ENCODE data around the gene MRPL1. TPM values are rescaled to one million over a fixed set of nuclear protein-coding genes. Genes with fewer than 3 reads are reported as not detected.
A peak's percentile ranks its signal among the peaks of the same experiment; 100 is the strongest.

Gene MRPL1
- total RNA-seq, 6 experiments from 2014 or later: 12.8 to 26.0 (median 17.8) TPM

DNA sequence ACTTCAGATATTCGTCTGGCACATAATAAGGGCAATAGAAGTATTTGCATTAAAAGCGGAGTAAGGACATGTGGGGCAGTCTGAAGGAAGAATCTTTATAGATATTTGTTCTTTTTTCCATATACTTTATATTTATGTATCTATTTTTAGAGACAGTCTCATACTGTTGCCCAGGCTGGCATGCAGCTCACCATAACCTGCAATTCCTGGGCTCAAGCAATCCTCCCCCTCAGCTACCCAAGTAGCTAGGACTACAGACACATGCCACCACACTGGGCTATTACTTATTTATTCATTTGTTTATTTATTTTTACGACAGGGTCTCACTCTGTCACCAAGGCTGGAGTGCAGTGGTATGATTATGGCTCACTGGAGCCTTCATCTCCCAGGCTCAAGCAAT is 16.7 kb upstream of the MRPL1 start:
- intact Hi-C loops (cut with DNase I): no loop called here
- H3K4me3 ChIP-seq: no peak overlapping the region
- 81% methylated on average over 3 of the region's 3 CpGs for WGBS (ENCODE audit: insufficient coverage, low coverage, low lambda C conversion rate, missing lambda C conversion rate)
- H3K4me1 ChIP-seq: no peaks in the 10 kb centered on the region
- H3K9me3 ChIP-seq: no peaks in the 10 kb centered on the region
- no peaks in the 10 kb centered on the region for H3K27me3 ChIP-seq
- DNase-seq: no peak
- no peak for ATAC-seq
- TF ChIP-seq CTCF (IDR thresholded peaks at IDR 0.05) (no peak), POLR2A (IDR thresholded peaks at IDR 0.05) (no peak)
- no peaks in the 10 kb centered on the region for H3K36me3 ChIP-seq
- H3K27ac ChIP-seq: no peak overlapping the region

DNA sequence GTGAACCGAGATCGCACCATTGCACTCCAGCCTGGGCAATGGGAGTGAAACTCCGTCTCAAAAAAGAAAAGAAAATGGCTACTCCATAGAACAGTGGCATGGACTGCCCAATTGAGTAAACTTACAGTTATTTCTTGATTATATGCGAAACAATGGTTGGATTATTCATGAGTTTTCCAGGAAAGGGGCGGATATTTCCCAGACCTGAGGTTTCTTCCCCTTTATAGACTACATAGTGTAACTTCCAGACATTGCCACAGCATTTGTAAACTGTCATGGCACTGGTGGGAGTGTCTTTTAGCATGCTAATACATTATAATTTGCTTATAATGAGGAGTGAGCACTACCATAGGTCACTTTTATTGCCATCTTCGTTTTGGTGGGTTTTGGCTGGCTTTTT is 14.1 kb upstream of the MRPL1 start:
- WGBS (ENCODE audit: insufficient coverage, low coverage, low lambda C conversion rate, missing lambda C conversion rate): 87% methylated on average over 4 of the region's 6 CpGs
- DNase-seq: no peak
- no peak overlapping the region for H3K27ac ChIP-seq
- intact Hi-C loops (cut with DNase I): no loop called here
- TF ChIP-seq POLR2A (IDR thresholded peaks at IDR 0.05) (no peak), CTCF (IDR thresholded peaks at IDR 0.05) (no peak)
- no peak for ATAC-seq
- H3K9me3 ChIP-seq: no peaks in the 10 kb centered on the region
- H3K4me3 ChIP-seq: no peak overlapping the region
- H3K36me3 ChIP-seq: no peaks in the 10 kb centered on the region
- no peaks in the 10 kb centered on the region for H3K27me3 ChIP-seq
- no peaks in the 10 kb centered on the region for H3K4me1 ChIP-seq

DNA sequence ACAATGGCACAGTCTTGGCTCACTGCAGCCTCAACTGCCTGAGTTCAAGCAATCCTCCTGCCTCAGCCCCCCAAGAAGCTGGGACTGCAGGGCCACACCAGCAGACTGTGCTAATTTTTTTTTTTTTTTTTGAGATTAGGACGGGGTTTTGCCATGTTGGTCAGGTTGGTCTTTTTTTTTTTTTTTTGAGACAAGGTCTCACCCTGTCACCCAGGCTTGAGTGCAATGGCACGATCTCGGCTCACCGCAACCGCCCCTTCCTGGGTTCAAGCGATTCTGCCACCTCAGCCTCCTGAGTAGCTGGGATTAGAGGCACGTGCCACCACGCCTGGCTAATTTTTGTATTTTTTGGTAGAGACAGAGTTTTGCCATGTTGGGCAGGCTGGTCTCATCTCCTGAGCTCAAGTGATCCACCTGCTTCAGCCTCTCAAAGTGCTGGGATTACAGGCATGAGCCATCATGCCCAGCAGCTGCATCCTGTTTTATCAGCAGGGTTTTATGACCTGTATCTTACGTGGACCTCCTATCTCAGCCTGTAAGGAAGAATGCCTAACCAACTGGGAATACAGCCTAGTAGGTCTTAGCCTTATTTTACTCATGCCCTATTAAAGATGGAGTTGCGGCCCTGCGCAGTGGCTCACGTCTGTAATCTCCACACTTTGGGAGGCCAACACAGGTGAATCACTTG is 13.2 kb upstream of the MRPL1 start:
- WGBS (ENCODE audit: insufficient coverage, low coverage, low lambda C conversion rate, missing lambda C conversion rate): 80% methylated on average over 12 of the region's 12 CpGs
- no peak overlapping the region for H3K27ac ChIP-seq
- no peak for DNase-seq
- no peak for TF ChIP-seq CTCF (IDR thresholded peaks at IDR 0.05)
- no peak for TF ChIP-seq POLR2A (IDR thresholded peaks at IDR 0.05)
- no peaks in the 10 kb centered on the region for H3K36me3 ChIP-seq
- no peaks in the 10 kb centered on the region for H3K27me3 ChIP-seq
- H3K4me3 ChIP-seq: no peak overlapping the region
- H3K4me1 ChIP-seq: no peaks in the 10 kb centered on the region
- ATAC-seq: no peak
- intact Hi-C loops (cut with DNase I): no loop called here
- H3K9me3 ChIP-seq: no peaks in the 10 kb centered on the region

GRCh38 chr4:77852892-77853495 is 9.6 kb upstream of the MRPL1 start:
- WGBS (ENCODE audit: insufficient coverage, low coverage, low lambda C conversion rate, missing lambda C conversion rate): 43% methylated on average over 5 of the region's 7 CpGs
- H3K27me3 ChIP-seq: no peaks in the 10 kb centered on the region
- intact Hi-C loops (cut with DNase I): no loop called here
- H3K27ac ChIP-seq: peak overlapping the region in 1 of 3 donors; percentile 35
- H3K36me3 ChIP-seq: no peaks in the 10 kb centered on the region
- H3K4me3 ChIP-seq: no peak overlapping the region
- ATAC-seq (peak; percentile 44 to 70 (median 50)), DNase-seq (no peak)
- TF ChIP-seq POLR2A (IDR thresholded peaks at IDR 0.05): no peak
- TF ChIP-seq CTCF (IDR thresholded peaks at IDR 0.05): no peak
- H3K9me3 ChIP-seq: no peaks in the 10 kb centered on the region
- H3K4me1 ChIP-seq: no peaks in the 10 kb centered on the region
